ENCODE data around the gene EXOC3L1.

- TF ChIP-seq POLR2A (IDR thresholded peaks at IDR 0.05; ENCODE audit: low read depth, low read length): no peak
- TF ChIP-seq POLR2AphosphoS5 (IDR thresholded peaks at IDR 0.05; ENCODE audit: low read depth, low read length): no peak
- no peak for TF ChIP-seq PAX5 (IDR thresholded peaks at IDR 0.05; ENCODE audit: insufficient read depth, low read length, severe bottlenecking)
These were observed 5.4 kb downstream of the EXOC3L1 start for GRCh38 chr16:67184453-67184994.
